OCI-LY7 (cell line): ENCODE measurements around the gene LZTS2. TPM values are rescaled to one million over a fixed set of nuclear protein-coding genes. Genes with fewer than 3 reads are reported as not detected.

Experiments
- BruUV-seq: library from RNA; stranded (reverse); fragments of 400-500 nt; replicated peaks from 2 replicates; lab custom pipeline; 2021; lab: Mats Ljungman, UMichigan
- CTCF ChIA-PET: fragments of 300-600 bp; sonication (Branson Sonifier 250); formaldehyde crosslinking; loops from one replicate; lab custom pipeline; 2022; ENCODE audit warnings: antibody characterized with exemption; ENCODE audit not compliant: unreplicated experiment; lab: Charles Lee
- POLR2A ChIA-PET: fragments of 300-600 bp; sonication (Branson Sonifier 250); formaldehyde crosslinking; loops from one replicate; lab custom pipeline; 2022; ENCODE audit warnings: antibody characterized with exemption; lab: Charles Lee
- DNase-seq: peaks from one replicate; pipeline ENCODE4 v3.0.0-alpha.2; 2015; ENCODE audit warnings: low spot score
- H2AFZ ChIP-seq: fragments of 200-600 bp; sonication (generic), shearing (Covaris generic); 2 replicates; pipeline ENCODE4 v1.6.1; 2014; ENCODE audit warnings: mild to moderate bottlenecking, antibody characterized with exemption, low read length, moderate library complexity
- H3K27ac ChIP-seq: fragments of 200-600 bp; sonication (generic); 2 replicates; pipeline ENCODE4 v1.5.1; 2014; ENCODE audit warnings: mixed run types, low read depth, mild to moderate bottlenecking, moderate library complexity, low read length, inconsistent platforms; ENCODE audit not compliant: poor library complexity, severe bottlenecking
- H3K36me3 ChIP-seq: fragments of 200-600 bp; sonication (generic); 2 replicates; pipeline ENCODE4 v1.6.1; 2014; ENCODE audit warnings: mild to moderate bottlenecking, antibody characterized with exemption, low read length, moderate library complexity, mixed read lengths; ENCODE audit not compliant: insufficient read depth
- H3K4me1 ChIP-seq: fragments of 200-600 bp; sonication (generic); 2 replicates; pipeline ENCODE4 v1.5.1; 2014; ENCODE audit warnings: mild to moderate bottlenecking, low read length; ENCODE audit not compliant: insufficient read depth, poor library complexity, severe bottlenecking
- H3K4me2 ChIP-seq: fragments of 200-600 bp; sonication (generic); 2 replicates; pipeline ENCODE4 v1.6.1; 2014; ENCODE audit warnings: mild to moderate bottlenecking, low read length
- H3K4me3 ChIP-seq: fragments of 200-600 bp; sonication (generic); 2 replicates; pipeline ENCODE4 v1.5.1; 2014; ENCODE audit warnings: mild to moderate bottlenecking, low read depth, low read length; ENCODE audit not compliant: poor library complexity, severe bottlenecking
- H3K79me2 ChIP-seq: fragments of 200-600 bp; sonication (generic); 2 replicates; pipeline ENCODE4 v1.6.1; 2016; ENCODE audit warnings: low read depth, mild to moderate bottlenecking, low read length, moderate library complexity, mixed read lengths; ENCODE audit not compliant: insufficient read depth
- H3K9me2 ChIP-seq: fragments of 200-600 bp; sonication (generic); 2 replicates; pipeline ENCODE4 v1.6.1; 2016; ENCODE audit warnings: mild to moderate bottlenecking, low read length, mixed read lengths; ENCODE audit not compliant: insufficient read depth
- H3K9me3 ChIP-seq: fragments of 200-600 bp; sonication (generic); 2 replicates; pipeline ENCODE4 v1.6.1; 2014; ENCODE audit warnings: mild to moderate bottlenecking, mixed run types, low read length, mixed read lengths
- H4K20me1 ChIP-seq: fragments of 200-600 bp; sonication (generic); 2 replicates; pipeline ENCODE4 v1.6.1; 2014; ENCODE audit warnings: mild to moderate bottlenecking, antibody characterized with exemption, low read length, moderate library complexity, mixed read lengths; ENCODE audit not compliant: insufficient read depth
- EZH2phosphoT487 ChIP-seq: fragments of 200-600 bp; sonication (generic); IDR thresholded peaks from 2 replicates; pipeline ENCODE4 v1.6.1; 2018; ENCODE audit warnings: low read depth, borderline replicate concordance, mild to moderate bottlenecking, mixed run types, antibody characterized with exemption, low read length, moderate library complexity, mixed read lengths
- intact Hi-C: fragments of 100-400 bp; cut with micrococcal nuclease; formaldehyde crosslinking; loops from one replicate; pipeline ENCODE4 v1.10.0; 2022; ENCODE audit not compliant: unreplicated experiment
- microRNA-seq: library from miRNA; unstranded; fragments of <30 nt; microRNA quantifications from one replicate; pipeline ENCODE4 v1.2.0, GENCODE V29; 2022; ENCODE audit warnings: borderline replicate concordance
- small RNA-seq: library from RNA; depleted of rRNA; stranded (forward); fragments of <200 nt; gene quantifications from one replicate; pipeline ENCODE3, GENCODE V24; 2014
- total RNA-seq, 2 experiments: library from RNA; depleted of rRNA in 1 of 2; stranded (reverse); fragments of >200 nt in 1 of 2; shearing (Covaris generic) in 1 of 2; gene quantifications; 2 replicates each; pipeline ENCODE4 v1.2.3, GENCODE V29; 2014 to 2022
- TF ChIP-seq, protein P1 (sequence below): fragments of 200-600 bp; sonication (generic); conservative IDR thresholded peaks from 2 replicates; pipeline ENCODE4 v1.5.1; 2014; ENCODE audit warnings: mild to moderate bottlenecking, antibody characterized with exemption, low read length, moderate library complexity, mixed read lengths

LZTS2 gene
- total RNA-seq, 2 experiments from 2014 or later: 13.6 to 20.3 TPM

GRCh38 chr10:101056365-101057151, 57.0 kb downstream of the LZTS2 start:
- Histone ChIP-seq H2AFZ (no peak overlapping the region), H3K27ac (no peak overlapping the region), H3K4me2 (peak overlapping the region; percentile 76), H3K9me2 (no peaks in the 10 kb centered on the region), H3K79me2 (peaks cover 73% of the 10 kb centered on the region), H3K4me3 (no peak overlapping the region), H3K9me3 (no peaks in the 10 kb centered on the region), H4K20me1 (peaks cover 13% of the 10 kb centered on the region; the same call in 1 of the 2 replicates), H3K4me1 (peaks cover 64% of the 10 kb centered on the region), H3K36me3 (peaks cover 48% of the 10 kb centered on the region)
- ChIA-PET POLR2A (interaction anchor here (1.3 kb wide), 1 partner anchor 14 kb away, joined by 5 read pairs; no protein-coding TSS in a partner anchor), CTCF (no interaction called here)
- BruUV-seq: no TSS peak
- DNase-seq: no peak
- no peak for TF ChIP-seq EZH2phosphoT487
- TF ChIP-seq, protein P1, sequence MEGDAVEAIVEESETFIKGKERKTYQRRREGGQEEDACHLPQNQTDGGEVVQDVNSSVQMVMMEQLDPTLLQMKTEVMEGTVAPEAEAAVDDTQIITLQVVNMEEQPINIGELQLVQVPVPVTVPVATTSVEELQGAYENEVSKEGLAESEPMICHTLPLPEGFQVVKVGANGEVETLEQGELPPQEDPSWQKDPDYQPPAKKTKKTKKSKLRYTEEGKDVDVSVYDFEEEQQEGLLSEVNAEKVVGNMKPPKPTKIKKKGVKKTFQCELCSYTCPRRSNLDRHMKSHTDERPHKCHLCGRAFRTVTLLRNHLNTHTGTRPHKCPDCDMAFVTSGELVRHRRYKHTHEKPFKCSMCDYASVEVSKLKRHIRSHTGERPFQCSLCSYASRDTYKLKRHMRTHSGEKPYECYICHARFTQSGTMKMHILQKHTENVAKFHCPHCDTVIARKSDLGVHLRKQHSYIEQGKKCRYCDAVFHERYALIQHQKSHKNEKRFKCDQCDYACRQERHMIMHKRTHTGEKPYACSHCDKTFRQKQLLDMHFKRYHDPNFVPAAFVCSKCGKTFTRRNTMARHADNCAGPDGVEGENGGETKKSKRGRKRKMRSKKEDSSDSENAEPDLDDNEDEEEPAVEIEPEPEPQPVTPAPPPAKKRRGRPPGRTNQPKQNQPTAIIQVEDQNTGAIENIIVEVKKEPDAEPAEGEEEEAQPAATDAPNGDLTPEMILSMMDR: no peak
- intact Hi-C loops: loop anchor here (5.0 kb wide), 1 partner anchor 86 kb away; no protein-coding TSS in a partner anchor

Small RNAs within 50 kb of the gene (microRNA-seq; reads per million reads assigned to microRNA genes)
- gene MIR608: not detected

Small RNAs within 50 kb of the gene (small RNA-seq; reads per million reads assigned to genes)
- not detected for gene MIR608

Other genes with a start within 250 kb of the LZTS2 start
- 50.9 and 58.2 TPM in 2 replicates for gene SLF2, start 86.8 kb upstream of the LZTS2 start, total RNA-seq (2014; rRNA removed; shearing (Covaris generic))
- 52.1 and 52.3 TPM in 2 replicates for gene SLF2, start 86.8 kb upstream of the LZTS2 start, total RNA-seq (2022)
- gene SEMA4G, start 30.3 kb upstream of the LZTS2 start, total RNA-seq (2014; rRNA removed; shearing (Covaris generic)): 0.41 TPM in 1 of 2 replicates, not detected in the other
- 0.17 and 0.21 TPM in 2 replicates for gene SEMA4G, start 30.3 kb upstream of the LZTS2 start, total RNA-seq (2022)
- gene MRPL43, start 12.3 kb upstream of the LZTS2 start, total RNA-seq (2014; rRNA removed; shearing (Covaris generic)): 51.9 and 56.2 TPM in 2 replicates
- 49.8 and 53.8 TPM in 2 replicates for gene MRPL43, start 12.3 kb upstream of the LZTS2 start, total RNA-seq (2022)
- gene TWNK, start 12.3 kb upstream of the LZTS2 start, total RNA-seq (2014; rRNA removed; shearing (Covaris generic)): 14.5 and 15.8 TPM in 2 replicates
- 20.3 and 21.7 TPM in 2 replicates for gene TWNK, start 12.3 kb upstream of the LZTS2 start, total RNA-seq (2022)
- gene PDZD7, start 31.3 kb downstream of the LZTS2 start, total RNA-seq (2014; rRNA removed; shearing (Covaris generic)): 1.4 and 2.1 TPM in 2 replicates
- gene PDZD7, start 31.3 kb downstream of the LZTS2 start, total RNA-seq (2022): 1.6 and 1.8 TPM in 2 replicates
- 0.41 TPM in 1 of 2 replicates, not detected in the other for gene SFXN3, start 31.4 kb downstream of the LZTS2 start, total RNA-seq (2014; rRNA removed; shearing (Covaris generic))
- 0.11 TPM in 1 of 2 replicates, not detected in the other for gene SFXN3, start 31.4 kb downstream of the LZTS2 start, total RNA-seq (2022)
- gene KAZALD1, start 62.2 kb downstream of the LZTS2 start, total RNA-seq (2014; rRNA removed; shearing (Covaris generic)): 9.7 and 18.8 TPM in 2 replicates
- gene KAZALD1, start 62.2 kb downstream of the LZTS2 start, total RNA-seq (2022): 32.2 and 36.4 TPM in 2 replicates
- gene TLX1, start 131.5 kb downstream of the LZTS2 start, total RNA-seq (2014; rRNA removed; shearing (Covaris generic)): not detected in 2 replicates
- gene TLX1, start 131.5 kb downstream of the LZTS2 start, total RNA-seq (2022): not detected in 2 replicates
- gene LBX1, start 229.7 kb downstream of the LZTS2 start, total RNA-seq (2014; rRNA removed; shearing (Covaris generic)): not detected in 2 replicates
- not detected in 2 replicates for gene LBX1, start 229.7 kb downstream of the LZTS2 start, total RNA-seq (2022)